CD1c-positive myeloid dendritic cell (primary cell): Measurements from ENCODE around the gene KIAA0825.
"Not testable (repeated sequence)": the region's sequence is repeated elsewhere in the genome, so short reads cannot be mapped to it uniquely, and the experiment has no call there.

Source experiments
- DNase-seq: peaks from one replicate; pipeline ENCODE4 v3.0.0-alpha.2; 2016; ENCODE audit errors: extremely low spot score

KIAA0825 gene

GRCh38 chr5:94577466-94578245, 40.7 kb downstream of the KIAA0825 start:
- peak; percentile 5 for DNase-seq

- DNase-seq: no peak
These were observed 43.2 kb downstream of the KIAA0825 start for GRCh38 chr5:94575196-94575595.

GRCh38 chr5:94573349-94573748, 45.1 kb downstream of the KIAA0825 start:
- not testable (repeated sequence) for DNase-seq

- no peak for DNase-seq
These were observed 47.0 kb downstream of the KIAA0825 start for GRCh38 chr5:94571415-94571814.

GRCh38 chr5:94564812-94565211, 53.6 kb downstream of the KIAA0825 start:
- DNase-seq: no peak

- DNase-seq: no peak
These were observed 56.0 kb downstream of the KIAA0825 start for GRCh38 chr5:94562327-94562971.

- DNase-seq: no peak
These were observed 60.4 kb downstream of the KIAA0825 start for GRCh38 chr5:94558028-94558427.

- no peak for DNase-seq
These were observed 66.5 kb downstream of the KIAA0825 start for GRCh38 chr5:94551858-94552257.

GRCh38 chr5:94545870-94546625, 72.4 kb downstream of the KIAA0825 start:
- peak; percentile 30 for DNase-seq

- no peak for DNase-seq
These were observed 73.4 kb downstream of the KIAA0825 start for GRCh38 chr5:94544875-94545547.

- peak; percentile 44 for DNase-seq
These were observed 74.3 kb downstream of the KIAA0825 start for GRCh38 chr5:94544031-94544650.

- DNase-seq: no peak
These were observed 77.4 kb downstream of the KIAA0825 start for GRCh38 chr5:94540856-94541494.

GRCh38 chr5:94538260-94538659, 80.1 kb downstream of the KIAA0825 start:
- no peak for DNase-seq

GRCh38 chr5:94526706-94527105, 91.7 kb downstream of the KIAA0825 start:
- no peak for DNase-seq

- peak; percentile 48 for DNase-seq
These were observed 93.3 kb downstream of the KIAA0825 start for GRCh38 chr5:94524841-94525697.

- no peak for DNase-seq
These were observed 95.4 kb downstream of the KIAA0825 start for GRCh38 chr5:94523018-94523417.

- no peak for DNase-seq
These were observed 96.3 kb downstream of the KIAA0825 start for GRCh38 chr5:94522117-94522516.

GRCh38 chr5:94517490-94518488, 100.6 kb downstream of the KIAA0825 start:
- DNase-seq: no peak

GRCh38 chr5:94516148-94516547, 102.3 kb downstream of the KIAA0825 start:
- no peak for DNase-seq
